ENCODE results near the gene ABCC4.
"Not testable (repeated sequence)": the region's sequence is repeated elsewhere in the genome, so short reads cannot be mapped to it uniquely, and the experiment has no call there.

Gene ABCC4

DNA sequence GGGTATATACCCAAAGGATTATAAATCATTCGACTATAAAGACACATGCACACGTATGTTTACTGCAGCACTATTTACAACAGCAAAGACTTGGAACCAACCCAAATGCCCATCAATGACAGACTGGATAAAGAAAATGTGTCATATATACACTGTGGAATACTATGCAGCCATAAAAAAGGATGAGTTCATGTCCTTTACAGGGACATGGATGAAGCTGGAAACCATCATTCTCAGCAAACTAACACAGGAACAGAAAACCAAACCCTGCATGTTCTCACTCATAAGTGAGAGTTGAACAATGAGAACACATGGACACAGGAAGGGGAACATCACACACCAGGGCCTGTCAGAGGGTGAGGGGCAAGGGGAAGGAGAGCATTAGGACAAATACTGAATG lies 102.6 kb downstream of the ABCC4 start:
- not testable (repeated sequence) for DNase-seq (ENCODE audit: low spot score)

DNA sequence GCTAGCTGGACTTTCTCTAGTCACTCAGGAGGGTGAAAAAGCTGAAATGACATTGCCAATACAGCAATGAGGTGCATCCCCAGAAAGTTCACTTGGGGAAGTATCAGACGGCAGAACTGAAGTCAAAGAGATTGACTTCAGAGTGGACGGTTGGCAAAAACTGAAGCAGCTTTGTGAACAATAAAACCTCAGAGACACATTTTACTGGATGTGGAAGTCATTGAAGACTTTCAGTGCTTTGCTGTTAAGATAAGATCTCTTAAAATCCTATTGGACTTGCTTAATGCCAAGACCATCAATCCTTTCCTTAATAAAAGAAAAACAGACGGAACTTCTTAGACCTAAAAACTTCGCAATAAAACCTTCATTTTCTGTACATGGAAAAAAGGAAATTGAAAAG lies 103.7 kb downstream of the ABCC4 start:
- no peak for DNase-seq (ENCODE audit: low spot score)

DNA sequence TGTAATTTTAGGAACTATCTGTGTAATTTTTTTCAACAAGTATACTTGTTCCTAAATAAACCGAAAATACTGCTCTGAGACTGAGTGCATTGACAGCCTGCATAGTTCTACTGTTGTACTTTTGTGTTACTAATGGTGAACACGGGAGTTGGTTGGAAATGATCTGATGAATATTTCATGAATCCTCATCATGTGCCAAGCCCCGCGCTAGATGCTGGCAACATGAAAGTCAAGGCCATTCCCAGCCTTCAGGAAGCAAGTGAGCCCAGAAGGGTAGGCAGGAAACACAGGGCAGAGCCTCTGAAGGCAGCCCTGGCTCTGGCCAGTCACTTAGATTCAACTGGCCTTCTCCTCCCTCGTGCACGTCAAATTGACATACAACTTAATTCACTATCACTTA lies 106.1 kb downstream of the ABCC4 start:
- DNase-seq (ENCODE audit: low spot score), result no peak

DNA sequence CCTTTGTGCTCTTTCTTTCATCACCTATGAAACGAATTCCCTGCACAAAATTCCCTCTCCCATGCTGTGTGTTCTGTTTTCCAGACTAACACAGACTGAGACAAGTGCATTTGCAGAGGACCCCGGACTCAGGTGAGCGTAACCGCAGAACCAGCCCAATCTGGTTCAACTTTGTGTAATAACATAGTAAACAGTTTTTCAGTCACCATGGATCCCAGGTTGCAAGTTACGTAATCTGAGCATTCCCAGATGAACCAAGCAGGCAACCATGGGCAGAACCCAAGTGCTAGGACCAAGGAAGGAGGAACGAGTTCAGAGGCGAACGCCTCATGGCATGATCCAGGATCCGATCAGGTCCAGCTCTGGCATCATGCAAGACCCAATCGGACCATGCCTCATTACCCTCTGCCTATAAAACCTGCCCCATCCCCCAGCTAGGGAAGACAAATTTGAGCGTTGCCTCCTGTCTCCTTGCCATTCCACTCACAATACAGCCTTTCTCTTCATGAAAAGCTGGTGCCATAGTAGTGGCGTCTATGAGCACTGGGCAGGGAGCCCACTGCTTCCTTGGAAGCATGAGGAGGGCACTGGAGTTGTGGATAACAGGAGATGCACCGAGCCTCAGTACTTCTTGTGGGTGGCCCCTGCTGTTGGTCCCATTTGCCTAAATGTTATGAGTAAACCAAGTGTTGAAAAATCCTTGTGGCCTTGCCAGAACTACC lies 107.6 kb downstream of the ABCC4 start:
- no peak for DNase-seq (ENCODE audit: low spot score)

- no peak for DNase-seq (ENCODE audit: low spot score)
These were observed 108.3 kb downstream of the ABCC4 start for GRCh38 chr13:95192998-95193397.

DNA sequence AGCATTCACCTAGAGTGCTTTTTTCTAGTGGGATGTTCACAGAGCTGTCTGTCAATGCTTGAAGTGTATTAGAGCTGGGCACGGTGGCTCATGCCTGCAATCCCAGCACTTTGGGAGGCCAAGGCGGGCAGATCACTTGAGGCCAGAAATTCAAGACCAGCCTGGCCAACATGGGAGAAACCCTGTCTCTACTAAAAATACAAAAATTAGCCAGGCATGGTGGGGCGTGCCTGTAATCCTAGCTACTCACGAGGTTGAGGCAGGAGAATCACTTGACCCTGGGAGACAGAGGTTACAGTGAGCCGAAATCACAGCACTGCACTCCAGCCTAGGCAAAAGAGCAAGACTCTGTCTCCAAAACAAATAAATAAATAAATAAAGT lies 108.7 kb downstream of the ABCC4 start:
- not testable (repeated sequence) for DNase-seq (ENCODE audit: low spot score)

DNA sequence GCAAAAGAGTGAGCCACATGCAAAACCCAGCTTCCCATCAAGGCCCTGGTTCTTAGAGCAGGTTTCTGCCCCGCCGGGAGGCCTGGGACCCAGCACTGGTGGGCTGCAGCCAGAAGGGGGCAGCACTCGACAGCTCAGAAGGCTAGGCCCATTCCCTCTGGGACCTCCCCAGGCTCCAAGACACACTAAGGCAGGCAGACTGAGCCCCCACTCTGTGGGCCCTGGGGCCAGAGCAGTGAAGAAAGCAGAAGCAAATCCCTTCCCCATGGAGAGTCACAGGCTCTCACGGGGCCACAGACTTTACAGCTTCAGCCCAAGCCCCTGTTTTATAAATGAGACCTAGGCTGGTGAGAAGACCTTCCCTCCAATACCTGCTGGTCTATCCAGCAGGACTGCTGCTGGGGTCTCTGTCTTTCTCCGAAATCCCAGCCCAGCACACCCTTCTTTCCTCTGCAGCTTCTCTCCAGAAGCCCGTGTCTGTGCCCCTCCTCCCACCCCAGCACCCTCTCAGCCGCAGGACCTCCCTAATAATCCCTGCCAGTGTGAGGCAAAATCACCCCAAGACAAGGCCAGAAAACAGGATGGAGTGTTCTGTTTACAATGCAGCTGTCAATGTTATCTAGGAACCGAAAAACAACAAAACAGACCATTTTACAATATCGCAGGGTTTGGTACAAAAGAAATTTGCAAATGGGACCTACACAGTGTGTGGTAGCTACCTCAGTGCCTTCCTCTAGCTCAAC lies 109.3 kb downstream of the ABCC4 start:
- peak; percentile 24 for DNase-seq (ENCODE audit: low spot score)

GRCh38 chr13:95188128-95188527 lies 113.1 kb downstream of the ABCC4 start:
- DNase-seq (ENCODE audit: low spot score), result no peak

GRCh38 chr13:95185851-95186250 lies 115.4 kb downstream of the ABCC4 start:
- DNase-seq (ENCODE audit: low spot score), result no peak

GRCh38 chr13:95185311-95185710 lies 115.9 kb downstream of the ABCC4 start:
- no peak for DNase-seq (ENCODE audit: low spot score)

GRCh38 chr13:95184317-95184716 lies 116.9 kb downstream of the ABCC4 start:
- no peak for DNase-seq (ENCODE audit: low spot score)

DNA sequence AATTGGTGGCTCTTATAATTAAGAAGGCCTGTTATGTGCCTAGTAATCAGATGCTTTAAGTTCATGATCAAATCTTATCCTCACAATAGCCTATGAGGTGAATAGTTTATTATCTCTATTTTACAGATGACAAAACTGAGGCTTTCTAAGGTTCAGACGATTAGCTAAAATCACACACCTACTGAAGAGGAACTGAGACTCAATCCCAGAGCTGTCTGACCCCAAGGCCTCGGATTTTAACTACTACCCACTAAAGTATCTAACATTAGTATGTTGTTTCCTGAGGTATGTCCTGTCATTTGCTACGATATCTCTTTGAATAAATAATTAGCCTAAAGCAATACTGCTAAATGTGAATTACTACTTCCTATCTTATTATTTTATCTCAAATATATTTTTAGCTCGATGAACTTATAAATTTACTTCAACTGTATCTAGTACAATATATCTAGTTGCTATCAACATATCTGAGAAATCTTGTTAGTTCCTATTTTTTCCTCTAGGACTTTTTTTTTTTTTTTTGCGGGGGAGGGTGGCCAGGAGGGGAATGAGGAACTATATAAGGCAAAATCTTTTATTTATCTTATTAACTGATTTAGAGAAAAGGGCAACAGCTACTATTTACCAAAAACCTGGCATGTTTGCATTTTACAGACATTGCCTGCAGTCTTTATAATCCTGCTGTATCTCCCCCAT lies 118.5 kb downstream of the ABCC4 start:
- no peak for DNase-seq (ENCODE audit: low spot score)

GRCh38 chr13:95181586-95181985 lies 119.7 kb downstream of the ABCC4 start:
- DNase-seq (ENCODE audit: low spot score), result no peak

GRCh38 chr13:95180513-95181245 lies 120.6 kb downstream of the ABCC4 start:
- DNase-seq (ENCODE audit: low spot score), result no peak

DNA sequence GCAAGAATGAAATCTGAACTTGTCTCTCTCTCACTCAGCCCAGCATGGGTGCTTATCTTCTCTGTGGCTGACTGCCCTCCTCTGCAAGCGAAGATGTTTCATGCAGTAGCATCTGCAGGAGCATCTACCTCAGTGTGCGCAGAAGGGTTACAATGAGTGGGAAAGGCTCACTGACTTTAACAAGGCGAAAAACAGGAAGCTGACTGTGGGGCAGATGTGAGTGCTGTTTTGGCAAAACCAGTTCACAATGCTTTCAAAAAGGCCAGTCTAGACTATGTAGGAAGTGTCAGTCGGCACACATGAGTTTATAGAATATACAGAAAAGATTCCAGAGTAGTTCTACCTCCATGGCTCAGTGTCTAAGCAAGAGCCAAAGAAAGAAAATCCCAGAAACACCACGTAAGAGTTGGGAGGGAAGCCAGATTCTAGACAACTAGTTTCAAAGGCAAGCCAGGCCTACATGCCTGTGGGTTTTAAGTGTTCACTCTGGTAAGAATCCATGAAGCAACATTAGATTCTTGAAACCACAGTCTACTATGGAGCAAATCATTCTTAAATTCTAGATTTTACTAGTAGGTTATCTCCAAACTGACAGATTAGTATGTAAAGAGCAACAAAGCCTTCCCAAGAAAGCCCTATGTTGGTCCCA lies 124.5 kb downstream of the ABCC4 start:
- DNase-seq (ENCODE audit: low spot score), result no peak

DNA sequence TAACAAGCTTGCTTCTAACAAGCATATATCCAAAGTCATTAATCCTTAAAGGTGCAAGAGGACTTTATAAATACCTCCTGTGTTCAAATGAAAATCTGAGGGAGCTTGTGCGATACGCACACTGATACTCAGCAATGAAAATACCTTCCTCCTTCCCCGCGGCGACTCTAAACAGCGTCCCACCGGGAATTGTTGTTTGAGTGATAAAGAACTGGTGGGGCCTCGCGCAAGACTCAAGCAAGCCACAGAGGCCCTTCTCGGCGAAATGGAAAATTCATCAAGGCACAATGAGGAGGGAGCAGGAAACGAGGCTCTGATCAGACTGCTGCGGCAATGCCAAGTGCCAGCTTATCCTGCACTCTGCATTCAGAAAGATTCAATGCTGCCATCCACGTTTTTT lies 126.7 kb downstream of the ABCC4 start:
- no peak for DNase-seq (ENCODE audit: low spot score)

DNA sequence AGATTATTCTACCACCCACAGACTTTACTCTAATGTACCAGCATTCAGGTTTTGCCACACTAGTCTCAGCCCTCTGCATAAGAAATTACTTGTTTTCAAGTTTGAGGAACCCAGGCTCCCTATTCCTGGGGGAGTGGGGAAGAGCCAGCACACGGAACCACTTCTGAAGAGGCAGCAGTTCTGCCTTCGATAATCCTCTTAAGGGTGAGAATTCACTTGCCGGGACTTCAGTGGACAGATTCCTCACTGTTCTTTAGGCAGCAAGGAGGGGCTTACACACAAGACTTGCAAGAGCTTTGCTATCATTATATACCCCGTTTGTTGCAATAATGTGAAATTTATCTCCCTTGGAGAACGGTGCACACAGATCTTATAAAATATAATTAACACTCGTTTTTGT lies 133.1 kb downstream of the ABCC4 start:
- DNase-seq (ENCODE audit: low spot score), result no peak

GRCh38 chr13:95167003-95167402 lies 134.2 kb downstream of the ABCC4 start:
- not testable (repeated sequence) for DNase-seq (ENCODE audit: low spot score)

- DNase-seq (ENCODE audit: low spot score), result no peak
These were observed 136.4 kb downstream of the ABCC4 start for GRCh38 chr13:95164830-95165229.

- DNase-seq (ENCODE audit: low spot score), result peak; percentile 71
These were observed 140.9 kb downstream of the ABCC4 start for GRCh38 chr13:95160112-95160906.

GRCh38 chr13:95159458-95159857 lies 141.8 kb downstream of the ABCC4 start:
- DNase-seq (ENCODE audit: low spot score), result no peak

Measured in COLO829 (cell line).